Measurements from ENCODE around the gene HOXC11.

- TF ChIP-seq EP300 (IDR thresholded peaks at IDR 0.05) (no peak), CTCF (IDR thresholded peaks at IDR 0.05) (no peak), POLR2A (IDR thresholded peaks at IDR 0.05) (no peak)
Observed at GRCh38 chr12:53956251-53956887, 16.6 kb upstream of the HOXC11 start.

Measured in tibial nerve (tissue), 4 donors.